SK-N-SH treated with all-trans-retinoic acid at 6 μM for 48 hours (cell line): ENCODE measurements around the gene FAM171A1.

ENCODE experiments used
- ATAC-seq: fragments of 200-7000 bp; cut with Tn5 transposase; 3 replicates; pipeline ENCODE4 v1.9.1; 2020; ENCODE audit warnings: mild to moderate bottlenecking, moderate library complexity
- ARNTL ChIP-seq: fragments of 450-650 bp; formaldehyde crosslinking; IDR thresholded peaks from 2 replicates; pipeline ENCODE4 v1.5.0; 2020; ENCODE audit warnings: low read depth, mild to moderate bottlenecking, moderate library complexity, borderline replicate concordance
- BACH2 ChIP-seq: fragments of 250-450 bp; sonication (Bioruptor Pico); IDR thresholded peaks from 2 replicates; pipeline ENCODE4 v1.9.0; 2021; ENCODE audit warnings: mild to moderate bottlenecking, borderline replicate concordance
- CREB5 ChIP-seq: fragments of 250-450 bp; sonication (Bioruptor Pico); IDR thresholded peaks from 2 replicates; pipeline ENCODE4 v1.5.1; 2020; ENCODE audit warnings: low read depth, mild to moderate bottlenecking, moderate library complexity
- CSDC2 ChIP-seq: fragments of 250-450 bp; sonication (Bioruptor Pico); IDR thresholded peaks from 2 replicates; pipeline ENCODE4 v1.5.0; 2020; ENCODE audit warnings: mild to moderate bottlenecking, moderate library complexity
- CSRNP3 ChIP-seq: fragments of 250-450 bp; sonication (Bioruptor Pico); IDR thresholded peaks from 2 replicates; pipeline ENCODE4 v1.5.1; 2021; ENCODE audit warnings: mild to moderate bottlenecking, moderate library complexity
- ESRRG ChIP-seq: fragments of 250-450 bp; sonication (Bioruptor Pico); IDR thresholded peaks from 2 replicates; pipeline ENCODE4 v1.6.1; 2021; ENCODE audit warnings: mild to moderate bottlenecking
- GLIS3 ChIP-seq: fragments of 250-450 bp; sonication (Bioruptor Pico); IDR thresholded peaks from 2 replicates; pipeline ENCODE4 v1.5.0; 2020; ENCODE audit warnings: mild to moderate bottlenecking, moderate library complexity
- ISL1 ChIP-seq: fragments of 250-450 bp; sonication (Bioruptor Pico); IDR thresholded peaks from 2 replicates; pipeline ENCODE4 v2.1.2; 2022; ENCODE audit warnings: mild to moderate bottlenecking, moderate library complexity
- OSR1 ChIP-seq: fragments of 250-450 bp; sonication (Bioruptor Pico); IDR thresholded peaks from 2 replicates; pipeline ENCODE4 v1.8.0; 2022; ENCODE audit warnings: moderate library complexity, mild to moderate bottlenecking, inconsistent platforms
- PATZ1 ChIP-seq: fragments of 250-450 bp; sonication (Bioruptor Pico); IDR thresholded peaks from 2 replicates; pipeline ENCODE4 v1.8.0; 2020; ENCODE audit warnings: mild to moderate bottlenecking, moderate library complexity, borderline replicate concordance
- POU6F1 ChIP-seq: fragments of 250-450 bp; sonication (Bioruptor Pico); IDR thresholded peaks from 2 replicates; pipeline ENCODE4 v1.8.0; 2021; ENCODE audit warnings: low read depth, mild to moderate bottlenecking, moderate library complexity, borderline replicate concordance
- RARB ChIP-seq: fragments of 250-450 bp; sonication (Bioruptor Pico); IDR thresholded peaks from 2 replicates; pipeline ENCODE4 v1.8.0; 2021; ENCODE audit warnings: mild to moderate bottlenecking, moderate library complexity
- SNAI2 ChIP-seq: fragments of 250-450 bp; sonication (Bioruptor Pico); IDR thresholded peaks from 2 replicates; pipeline ENCODE4 v1.5.0; 2020; ENCODE audit warnings: mild to moderate bottlenecking, moderate library complexity
- TOX ChIP-seq: fragments of 250-450 bp; sonication (Bioruptor Pico); IDR thresholded peaks from 2 replicates; pipeline ENCODE4 v1.8.0; 2021; ENCODE audit warnings: mild to moderate bottlenecking, moderate library complexity, borderline replicate concordance
- TSHZ2 ChIP-seq: fragments of 250-450 bp; sonication (Bioruptor Pico); IDR thresholded peaks from 2 replicates; pipeline ENCODE4 v1.5.0; 2020; ENCODE audit warnings: mild to moderate bottlenecking, moderate library complexity
- ZC3H10 ChIP-seq: fragments of 250-450 bp; sonication (Bioruptor Pico); IDR thresholded peaks from 2 replicates; pipeline ENCODE4 v1.5.1; 2021; ENCODE audit warnings: mild to moderate bottlenecking, moderate library complexity
- ZFP3 ChIP-seq: fragments of 250-450 bp; sonication (Bioruptor Pico); IDR thresholded peaks from 2 replicates; pipeline ENCODE4 v1.5.0; 2020; ENCODE audit warnings: mild to moderate bottlenecking, moderate library complexity
- ZFP30 ChIP-seq: fragments of 450-650 bp; formaldehyde crosslinking; IDR thresholded peaks from 2 replicates; pipeline ENCODE4 v1.5.0; 2022; ENCODE audit warnings: mild to moderate bottlenecking, moderate library complexity
- ZNF565 ChIP-seq: fragments of 450-650 bp; formaldehyde crosslinking; conservative IDR thresholded peaks from 2 replicates; pipeline ENCODE4 v1.5.0; 2020; ENCODE audit warnings: low read depth, mild to moderate bottlenecking, moderate library complexity
- ZNF70 ChIP-seq: fragments of 450-650 bp; formaldehyde crosslinking; IDR thresholded peaks from 2 replicates; pipeline ENCODE4 v1.5.0; 2020; ENCODE audit warnings: mild to moderate bottlenecking, moderate library complexity
- ZNF8 ChIP-seq: fragments of 450-650 bp; formaldehyde crosslinking; IDR thresholded peaks from 2 replicates; pipeline ENCODE4 v1.5.0; 2020; ENCODE audit warnings: mild to moderate bottlenecking, moderate library complexity

FAM171A1 gene

GRCh38 chr10:15267496-15267895 lies 103.6 kb downstream of the FAM171A1 start:
- peak; percentile 59; the same call in 2 of the 3 replicates for ATAC-seq
- TF ChIP-seq CSRNP3 (no peak), ZFP30 (CRISPR knock-in tag) (no peak)

GRCh38 chr10:15266117-15266516 lies 105.0 kb downstream of the FAM171A1 start:
- no peak for TF ChIP-seq ESRRG (CRISPR knock-in tag)
- no peak for TF ChIP-seq ZFP30 (CRISPR knock-in tag)
- no peak for TF ChIP-seq ZNF70 (CRISPR knock-in tag)
- ATAC-seq, result no peak

GRCh38 chr10:15265558-15265957 lies 105.5 kb downstream of the FAM171A1 start:
- no peak for ATAC-seq
- no peak for TF ChIP-seq ZNF8 (CRISPR knock-in tag)
- TF ChIP-seq ZFP30 (CRISPR knock-in tag), result no peak
- TF ChIP-seq CSDC2, result no peak
- no peak for TF ChIP-seq ZC3H10 (CRISPR knock-in tag)
- TF ChIP-seq OSR1 (CRISPR knock-in tag), result no peak
- no peak for TF ChIP-seq ZFP3 (CRISPR knock-in tag)
- TF ChIP-seq CREB5 (CRISPR knock-in tag), result no peak
- no peak for TF ChIP-seq ARNTL (CRISPR knock-in tag)
- no peak for TF ChIP-seq PATZ1 (CRISPR knock-in tag)
- no peak for TF ChIP-seq ZNF70 (CRISPR knock-in tag)
- no peak for TF ChIP-seq ZNF565 (CRISPR knock-in tag)

GRCh38 chr10:15265056-15265455 lies 106.0 kb downstream of the FAM171A1 start:
- ATAC-seq, result no peak
- TF ChIP-seq OSR1 (CRISPR knock-in tag) (no peak), RARB (CRISPR knock-in tag) (no peak), ESRRG (CRISPR knock-in tag) (no peak), TOX (CRISPR knock-in tag) (no peak), CSRNP3 (no peak), BACH2 (CRISPR knock-in tag) (no peak), ISL1 (CRISPR knock-in tag) (no peak), SNAI2 (no peak), ZC3H10 (CRISPR knock-in tag) (no peak), ZNF70 (CRISPR knock-in tag) (no peak), CSDC2 (no peak), ZNF565 (CRISPR knock-in tag) (no peak), ZFP3 (CRISPR knock-in tag) (no peak), ZFP30 (CRISPR knock-in tag) (no peak), GLIS3 (CRISPR knock-in tag) (no peak)

- no peak for ATAC-seq
- TF ChIP-seq CSRNP3, result no peak
- no peak for TF ChIP-seq GLIS3 (CRISPR knock-in tag)
- TF ChIP-seq ISL1 (CRISPR knock-in tag), result no peak
- no peak for TF ChIP-seq ARNTL (CRISPR knock-in tag)
- TF ChIP-seq BACH2 (CRISPR knock-in tag), result no peak
- TF ChIP-seq TSHZ2 (CRISPR knock-in tag), result no peak
- no peak for TF ChIP-seq ZNF8 (CRISPR knock-in tag)
- no peak for TF ChIP-seq CSDC2
- no peak for TF ChIP-seq POU6F1 (CRISPR knock-in tag)
- TF ChIP-seq ZFP30 (CRISPR knock-in tag), result no peak
Measured at GRCh38 chr10:15263657-15264323, 107.3 kb downstream of the FAM171A1 start.
